ENCODE measurements around the gene MEAF6.
"Not testable (repeated sequence)": the region's sequence is repeated elsewhere in the genome, so short reads cannot be mapped to it uniquely, and the experiment has no call there.

Gene MEAF6

DNA sequence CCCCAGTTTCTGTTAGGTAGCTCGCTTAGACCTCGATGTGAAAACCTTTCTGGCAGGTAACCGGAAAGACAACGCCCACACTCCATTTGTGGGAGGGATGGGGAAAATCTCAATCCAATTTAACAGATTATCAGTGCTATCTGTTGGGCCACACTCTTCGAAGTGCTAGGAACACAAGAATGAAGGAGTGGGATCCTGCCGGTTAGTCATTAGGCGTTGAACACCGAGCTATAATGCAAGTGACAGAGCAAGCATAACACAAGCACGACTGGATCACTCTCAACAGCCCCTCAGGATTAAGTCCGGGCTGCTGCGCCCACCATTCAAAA lies 39.0 kb upstream of the MEAF6 start:
- no peak for DNase-seq
- no peaks in the 10 kb centered on the region for H3K9me3 ChIP-seq
- H3K4me1 ChIP-seq = peaks cover 0 to 38% (median 27%) of the 10 kb centered on the region in 4 donors
- TF ChIP-seq, protein P1, sequence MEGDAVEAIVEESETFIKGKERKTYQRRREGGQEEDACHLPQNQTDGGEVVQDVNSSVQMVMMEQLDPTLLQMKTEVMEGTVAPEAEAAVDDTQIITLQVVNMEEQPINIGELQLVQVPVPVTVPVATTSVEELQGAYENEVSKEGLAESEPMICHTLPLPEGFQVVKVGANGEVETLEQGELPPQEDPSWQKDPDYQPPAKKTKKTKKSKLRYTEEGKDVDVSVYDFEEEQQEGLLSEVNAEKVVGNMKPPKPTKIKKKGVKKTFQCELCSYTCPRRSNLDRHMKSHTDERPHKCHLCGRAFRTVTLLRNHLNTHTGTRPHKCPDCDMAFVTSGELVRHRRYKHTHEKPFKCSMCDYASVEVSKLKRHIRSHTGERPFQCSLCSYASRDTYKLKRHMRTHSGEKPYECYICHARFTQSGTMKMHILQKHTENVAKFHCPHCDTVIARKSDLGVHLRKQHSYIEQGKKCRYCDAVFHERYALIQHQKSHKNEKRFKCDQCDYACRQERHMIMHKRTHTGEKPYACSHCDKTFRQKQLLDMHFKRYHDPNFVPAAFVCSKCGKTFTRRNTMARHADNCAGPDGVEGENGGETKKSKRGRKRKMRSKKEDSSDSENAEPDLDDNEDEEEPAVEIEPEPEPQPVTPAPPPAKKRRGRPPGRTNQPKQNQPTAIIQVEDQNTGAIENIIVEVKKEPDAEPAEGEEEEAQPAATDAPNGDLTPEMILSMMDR (IDR thresholded peaks at IDR 0.05) = no peak
- no peaks in the 10 kb centered on the region for H3K27me3 ChIP-seq
- H3K36me3 ChIP-seq = peaks cover 13 to 36% (median 19%) of the 10 kb centered on the region in 3 donors
- intact Hi-C loops (cut with DNase I; ENCODE audit: low total_unique reads) = no loop called here
- peak overlapping the region; percentile 87 to 94 for H3K27ac ChIP-seq
- peak overlapping the region; percentile 95 to 98 for H3K4me3 ChIP-seq

DNA sequence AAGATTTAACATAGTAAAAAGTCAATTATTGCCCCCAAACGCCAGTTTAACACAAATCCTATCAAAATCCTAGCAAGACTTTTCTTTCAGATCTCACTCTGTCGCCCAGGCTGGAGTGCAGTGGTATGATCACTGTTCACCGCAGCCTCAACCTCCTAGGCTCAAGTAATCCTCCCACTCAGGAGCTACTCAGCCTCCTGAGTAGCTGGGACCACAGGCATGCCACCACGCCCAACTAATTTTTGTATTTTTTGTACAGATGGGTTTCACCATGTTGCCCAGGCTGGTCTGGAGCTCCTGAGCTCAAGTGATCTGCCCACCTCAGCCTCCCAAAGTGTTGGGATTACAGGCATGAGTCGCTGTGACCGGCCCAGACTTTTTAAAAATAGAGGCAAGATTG lies 34.8 kb upstream of the MEAF6 start:
- no peaks in the 10 kb centered on the region for H3K27me3 ChIP-seq
- TF ChIP-seq, protein P1 (IDR thresholded peaks at IDR 0.05) = no peak
- DNase-seq = peak in 1 of 2 donors; percentile 12
- H3K9me3 ChIP-seq = no peaks in the 10 kb centered on the region
- no peak overlapping the region for H3K27ac ChIP-seq
- peaks cover 0 to 21% (median 15%) of the 10 kb centered on the region in 4 donors for H3K4me1 ChIP-seq
- intact Hi-C loops (cut with DNase I; ENCODE audit: low total_unique reads) = no loop called here
- H3K36me3 ChIP-seq = peaks cover 44 to 78% (median 47%) of the 10 kb centered on the region in 3 donors
- H3K4me3 ChIP-seq = no peak overlapping the region

DNA sequence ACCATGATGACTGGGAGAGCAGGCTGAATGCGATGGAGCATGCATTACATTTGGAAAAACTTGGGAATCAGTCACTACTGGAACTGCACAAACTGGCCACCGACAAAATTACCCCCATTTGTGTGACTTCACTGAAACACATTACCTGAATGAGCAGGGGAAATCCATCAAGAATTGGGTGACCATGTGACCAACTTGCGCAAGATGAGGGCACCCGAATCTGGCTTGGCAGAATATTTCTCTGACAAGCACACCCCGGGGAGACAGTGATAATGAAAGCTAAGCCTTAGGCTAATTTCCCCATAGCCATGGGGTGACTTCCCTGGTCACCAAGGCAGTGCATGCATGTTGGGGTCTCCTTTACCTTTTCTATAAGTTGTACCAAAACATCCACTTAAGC lies 30.5 kb upstream of the MEAF6 start:
- H3K9me3 ChIP-seq = no peaks in the 10 kb centered on the region
- TF ChIP-seq, protein P1 (IDR thresholded peaks at IDR 0.05) = no peak
- intact Hi-C loops (cut with DNase I; ENCODE audit: low total_unique reads) = no loop called here
- no peaks in the 10 kb centered on the region for H3K27me3 ChIP-seq
- no peak overlapping the region for H3K27ac ChIP-seq
- DNase-seq = peak in 1 of 2 donors; percentile 3
- H3K4me3 ChIP-seq = no peak overlapping the region
- H3K36me3 ChIP-seq = peaks cover 48 to 90% (median 52%) of the 10 kb centered on the region in 3 donors
- peaks cover 0 to 4% (median 0%) of the 10 kb centered on the region in 4 donors for H3K4me1 ChIP-seq

DNA sequence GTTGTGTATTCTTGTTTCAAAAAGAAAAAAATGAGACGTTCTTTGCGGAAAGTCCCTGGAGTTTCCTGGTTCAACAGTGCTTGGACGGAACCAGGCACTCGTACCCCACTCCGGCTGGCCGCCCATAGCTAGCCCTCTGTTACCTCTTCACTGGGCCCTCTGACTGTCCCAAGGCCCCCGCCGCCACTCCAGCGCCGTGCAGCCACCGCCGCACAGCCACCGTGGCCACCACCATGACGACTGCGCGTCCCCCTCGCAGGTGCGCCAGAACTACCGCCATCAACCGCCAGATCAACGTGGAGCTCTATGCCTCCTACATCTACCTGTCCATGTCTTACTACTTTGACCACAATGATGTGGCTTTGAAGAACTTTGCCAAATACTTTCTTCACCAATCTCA lies 30.0 kb upstream of the MEAF6 start:
- peak in 1 of 2 donors; percentile 35 for DNase-seq
- H3K27me3 ChIP-seq = no peaks in the 10 kb centered on the region
- no peak overlapping the region for H3K27ac ChIP-seq
- H3K4me3 ChIP-seq = no peak overlapping the region
- TF ChIP-seq, protein P1 (IDR thresholded peaks at IDR 0.05) = no peak
- H3K9me3 ChIP-seq = no peaks in the 10 kb centered on the region
- H3K36me3 ChIP-seq = peaks cover 52 to 92% (median 57%) of the 10 kb centered on the region in 3 donors
- intact Hi-C loops (cut with DNase I; ENCODE audit: low total_unique reads) = no loop called here
- H3K4me1 ChIP-seq = peaks cover 0 to 4% (median 0%) of the 10 kb centered on the region in 4 donors

DNA sequence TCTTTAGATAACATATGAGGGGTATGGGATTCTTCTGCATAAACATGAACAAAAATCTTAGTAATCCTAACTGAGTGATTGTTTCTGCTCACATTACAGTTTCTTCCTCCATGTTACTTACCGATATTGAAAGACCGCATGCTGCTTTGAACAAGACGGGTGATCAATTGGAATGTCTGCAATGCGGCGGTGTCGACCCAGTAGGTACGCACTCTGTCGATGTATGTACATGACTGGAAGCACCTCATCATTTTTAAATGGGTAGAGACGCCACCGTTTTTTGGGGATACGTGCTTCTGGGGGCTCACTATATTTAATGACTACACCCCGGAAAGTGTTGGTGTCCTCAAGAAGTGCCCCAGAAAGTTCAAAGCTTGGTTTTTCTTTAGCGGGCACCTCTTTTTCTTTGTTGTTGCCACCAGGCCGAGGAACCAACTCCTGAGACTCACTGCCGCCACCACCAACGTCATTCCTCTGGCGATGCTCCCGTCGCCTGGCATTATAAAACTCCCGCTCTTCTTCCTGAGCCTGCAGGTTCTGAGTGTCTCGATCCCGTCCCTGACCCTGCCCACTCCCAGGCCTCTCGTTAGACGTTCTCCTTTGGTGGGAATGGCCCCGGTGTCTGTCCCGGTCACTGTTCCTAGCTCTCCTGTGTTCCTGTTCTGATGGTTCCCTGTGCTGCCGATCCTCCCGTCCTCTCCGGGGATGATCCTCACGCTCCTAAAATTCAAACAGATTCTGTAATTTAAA lies 25.6 kb upstream of the MEAF6 start:
- Histone ChIP-seq H3K27ac (no peak overlapping the region), H3K36me3 (peaks cover 59 to 91% (median 61%) of the 10 kb centered on the region in 3 donors), H3K27me3 (no peaks in the 10 kb centered on the region), H3K4me1 (no peaks in the 10 kb centered on the region), H3K9me3 (no peaks in the 10 kb centered on the region), H3K4me3 (no peak overlapping the region)
- TF ChIP-seq, protein P1 (IDR thresholded peaks at IDR 0.05) = no peak
- DNase-seq = peak in 1 of 2 donors; percentile 31
- intact Hi-C loops (cut with DNase I; ENCODE audit: low total_unique reads) = no loop called here

DNA sequence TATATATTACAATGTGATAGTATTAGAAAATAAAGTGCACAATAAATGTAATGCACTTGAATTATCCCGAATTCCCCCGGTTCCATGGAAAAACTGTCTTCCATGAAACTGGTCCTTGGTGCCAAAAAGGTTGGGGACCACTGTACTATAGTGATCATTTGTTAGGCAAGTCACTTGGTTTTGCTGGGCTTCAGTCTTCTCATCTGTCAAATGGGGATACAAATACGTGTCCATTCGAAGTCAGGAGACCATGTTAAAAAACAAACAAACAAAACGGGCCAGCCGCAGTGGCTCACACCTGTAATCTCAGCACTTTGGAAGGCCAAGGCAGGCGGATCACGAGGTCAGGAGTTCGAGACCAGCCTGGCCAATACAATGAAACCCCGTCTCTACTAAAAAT lies 24.6 kb upstream of the MEAF6 start:
- H3K27ac ChIP-seq; intact Hi-C loops (cut with DNase I; ENCODE audit: low total_unique reads): not testable (repeated sequence)
- H3K36me3 ChIP-seq = peaks cover 51 to 80% (median 55%) of the 10 kb centered on the region in 3 donors

More for the DNA sequence above, 24.6 kb upstream of the MEAF6 start:
- H3K4me3 ChIP-seq, H3K27me3 ChIP-seq, H3K9me3 ChIP-seq, H3K4me1 ChIP-seq: not testable (repeated sequence)
- peak in 1 of 2 donors; percentile 29 for DNase-seq
